Neural cell (in vitro differentiated cells): ENCODE measurements around the gene TNK2.

ENCODE experiments used
- CTCF ChIP-seq: fragments of 450-650 bp; IDR thresholded peaks from 2 replicates; pipeline ENCODE4 v1.5.1; 2014; ENCODE audit warnings: antibody characterized with exemption, mild to moderate bottlenecking, moderate library complexity; ENCODE audit not compliant: poor library complexity, severe bottlenecking
- EP300 ChIP-seq: fragments of 450-650 bp; conservative IDR thresholded peaks from 2 replicates; pipeline ENCODE4 v1.6.1; 2014; ENCODE audit warnings: antibody characterized with exemption, mild to moderate bottlenecking, moderate library complexity; ENCODE audit not compliant: poor library complexity, severe bottlenecking
- EZH2 ChIP-seq: fragments of 200-600, 300-800 bp; shearing (Covaris generic), sonication (generic); IDR thresholded peaks from 2 replicates; pipeline ENCODE4 v1.6.1; 2014; ENCODE audit warnings: antibody characterized with exemption, low read length, borderline replicate concordance, mild to moderate bottlenecking; ENCODE audit not compliant: insufficient read depth, poor library complexity, severe bottlenecking
- MXI1 ChIP-seq: fragments of 450-650 bp; conservative IDR thresholded peaks from 2 replicates; pipeline ENCODE4 v1.6.1; 2014; ENCODE audit warnings: antibody characterized with exemption, mild to moderate bottlenecking; ENCODE audit not compliant: poor library complexity, severe bottlenecking
- POLR2AphosphoS5 ChIP-seq: IDR thresholded peaks from 2 replicates; pipeline ENCODE4 v1.6.1; 2012
- SMC3 ChIP-seq: fragments of 450-650 bp; conservative IDR thresholded peaks from 2 replicates; pipeline ENCODE4 v1.6.1; 2014; ENCODE audit warnings: antibody characterized with exemption, mild to moderate bottlenecking, moderate library complexity; ENCODE audit not compliant: poor library complexity

DNA sequence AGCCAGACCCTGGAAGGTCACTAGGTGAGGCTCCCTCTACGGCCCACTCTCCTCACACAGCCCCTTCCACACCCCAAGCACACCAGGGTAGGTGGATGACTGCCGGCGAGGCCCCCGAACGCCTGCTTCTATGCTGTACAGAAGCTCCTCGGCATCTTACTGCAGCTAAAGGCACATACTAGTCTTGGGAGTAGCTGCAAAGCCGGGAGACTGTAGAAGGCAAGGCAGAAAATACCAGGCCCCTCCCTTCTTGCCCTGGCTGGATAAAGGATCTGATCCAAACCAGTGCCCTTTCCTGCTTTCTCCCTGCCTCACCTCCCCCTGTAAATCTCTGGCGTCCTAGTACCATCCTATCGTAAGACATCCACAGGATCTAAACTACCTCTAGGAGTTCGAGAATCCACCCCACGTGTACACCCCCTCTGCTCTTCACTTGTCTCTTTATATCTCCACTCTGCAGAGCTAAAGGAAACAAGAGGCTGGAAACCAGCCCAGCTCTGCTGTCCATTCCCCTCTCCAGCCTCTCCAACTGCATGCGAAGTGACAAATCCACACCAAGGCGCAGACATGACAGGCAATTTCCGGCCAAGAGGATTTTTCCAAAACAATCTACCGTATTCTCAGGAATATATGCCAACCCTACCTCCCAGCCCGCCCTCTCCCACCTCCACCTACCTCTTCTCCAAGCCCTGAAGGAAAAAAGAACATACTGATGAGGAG, 11.8 kb downstream of the TNK2 start:
- TF ChIP-seq CTCF (no peak), EZH2 (no peak), SMC3 (no peak), POLR2AphosphoS5 (no peak), EP300 (no peak), MXI1 (no peak)
